Spleen (tissue), 11 donors: ENCODE results near the gene TBL1XR1. TPM values are rescaled to one million over a fixed set of nuclear protein-coding genes. Genes with fewer than 3 reads are reported as not detected.

ENCODE experiments used
- DNase-seq: peaks from one replicate; pipeline ENCODE4 v3.0.0-alpha.2; 2020
- H3K27ac ChIP-seq, 8 donors: fragments of 200-600 bp; sonication (generic) in 7 of 8; 1 replicate in 4 of 8; 2 replicates in 4 of 8; pipeline versions ENCODE4 v1.5.0 to v1.8.0; 2016 to 2021; ENCODE audit warnings: inconsistent platforms in 4 of 8, mild to moderate bottlenecking in 4 of 8, moderate library complexity in 1 of 8
- H3K27me3 ChIP-seq, 7 donors: fragments of 200-600 bp; sonication (generic) in 6 of 7; replicated peaks in 1 of 7; 1 replicate in 4 of 7; 2 replicates in 3 of 7; pipeline versions ENCODE4 v1.5.0 to v1.8.0; 2016 to 2021; ENCODE audit warnings: inconsistent platforms in 3 of 7, mild to moderate bottlenecking in 1 of 7
- H3K36me3 ChIP-seq, 6 donors: fragments of 200-600 bp; sonication (generic) in 5 of 6; 1 replicate in 4 of 6; 2 replicates in 2 of 6; pipeline versions ENCODE4 v1.5.0 to v1.8.0; 2016 to 2021; ENCODE audit warnings: inconsistent platforms in 2 of 6
- H3K4me1 ChIP-seq, 6 donors: fragments of 200-600 bp; sonication (generic) in 5 of 6; 1 replicate in 3 of 6; 2 replicates in 3 of 6; pipeline versions ENCODE4 v1.5.0 to v1.8.0; 2016 to 2021; ENCODE audit warnings: inconsistent platforms in 3 of 6
- H3K4me3 ChIP-seq, 8 donors: fragments of 200-600 bp; sonication (generic) in 7 of 8; 1 replicate in 4 of 8; 2 replicates in 4 of 8; pipeline versions ENCODE4 v1.5.0 to v1.8.0; 2016 to 2021; ENCODE audit warnings: inconsistent platforms in 4 of 8, mild to moderate bottlenecking in 4 of 8, moderate library complexity in 2 of 8
- H3K9me3 ChIP-seq, 8 donors: fragments of 200-600 bp; sonication (generic) in 7 of 8; 1 replicate in 4 of 8; 2 replicates in 4 of 8; pipeline versions ENCODE4 v1.5.0 to v1.8.0; 2016 to 2021; ENCODE audit warnings: inconsistent platforms in 4 of 8
- CTCF ChIP-seq, 11 experiments: fragments of 200-600 bp in 7 of 11; fragments of 450-650 bp in 4 of 11; sonication (generic) in 4 of 11; IDR thresholded peaks in 8 of 11; conservative IDR thresholded peaks in 3 of 11; 1 replicate in 7 of 11; 2 replicates in 4 of 11; pipeline versions ENCODE4 v1.4.0 to v1.8.0; 2016 to 2021; ENCODE audit warnings: antibody characterized with exemption in 11 of 11, inconsistent platforms in 4 of 11, mild to moderate bottlenecking in 1 of 11
- POLR2A ChIP-seq, 3 donors: fragments of 450-650 bp; IDR thresholded peaks; one replicate each; pipeline ENCODE4 v1.5.1; 2017; ENCODE audit warnings: antibody characterized with exemption in 3 of 3, mild to moderate bottlenecking in 1 of 3
- POLR2AphosphoS5 ChIP-seq, 3 donors: sonication (generic); formaldehyde crosslinking; IDR thresholded peaks; one replicate each; pipeline ENCODE4 v1.5.1; 2017; ENCODE audit warnings: antibody characterized with exemption in 3 of 3
- WGBS, 5 donors: extraction: QIAGEN DNeasy Blood & Tissue Kit in 3 of 5; methylation state at CpG; one replicate each; pipeline versions ENCODE4 v1.1.5 to v1.1.7; 2013 to 2018; 5-methylcytosine and 5-hydroxymethylcytosine counted together
- intact Hi-C: fragments of 100-400 bp; cut with DNase I; formaldehyde crosslinking; loops from one replicate; pipeline ENCODE4 v1.15.0; 2023; ENCODE audit warnings: low total_unique reads
- polyA plus RNA-seq, 3 donors: library from polyadenylated mRNA; stranded (reverse); fragments of 200-250 nt; gene quantifications; one replicate each; pipeline ENCODE4 v1.2.1, GENCODE V29; 2013
- total RNA-seq, 7 donors: library from RNA; depleted of rRNA in 3 of 7; stranded (reverse); fragments of >200 nt in 3 of 7; fragmentation: NEBNext Ultra II Directional in 4 of 7; extraction: Animal tissue kit (Norgen Biotek cat#: 25700) in 4 of 7; gene quantifications; one replicate each; pipeline versions ENCODE4 v1.1.0 to v1.2.1, GENCODE V29; 2016 to 2021
- donor health status: healthy with polysubstance abuse.
- donor health status: DM: no; HTN: no; CAD: no; lungs with moderate emphysema.
- donor health status: DM: no; HTN: no; CAD: no.
- donor health status: Bipolar disorder and iron deficiency.
- donor health status: healthy.
- donor health status: DM: no; HTN: no; CAD: no.
- donor health status: DM: yes; HTN: yes; CAD: no.

Gene TBL1XR1
- total and polyA plus RNA-seq, 10 donors: 32.4 to 168 (median 97.2) TPM

GRCh38 chr3:177182352-177182751, 14.9 kb downstream of the TBL1XR1 start:
- H3K27ac ChIP-seq: no peak overlapping the region
- DNase-seq: no peak
- no peaks in the 10 kb centered on the region for H3K9me3 ChIP-seq
- TF ChIP-seq POLR2AphosphoS5 (IDR thresholded peaks at IDR 0.05): no peak
- H3K4me1 ChIP-seq: peaks cover 5 to 99% (median 78%) of the 10 kb centered on the region in 6 donors
- intact Hi-C loops: no loop called here
- 76 to 83% (median 83%) methylated on average over 1 of the region's 1 CpG for WGBS, 5 donors
- H3K4me3 ChIP-seq: no peak overlapping the region
- peaks cover 0 to under 1% (median 0%) of the 10 kb centered on the region in 6 donors for H3K36me3 ChIP-seq
- no peaks in the 10 kb centered on the region for H3K27me3 ChIP-seq

DNA sequence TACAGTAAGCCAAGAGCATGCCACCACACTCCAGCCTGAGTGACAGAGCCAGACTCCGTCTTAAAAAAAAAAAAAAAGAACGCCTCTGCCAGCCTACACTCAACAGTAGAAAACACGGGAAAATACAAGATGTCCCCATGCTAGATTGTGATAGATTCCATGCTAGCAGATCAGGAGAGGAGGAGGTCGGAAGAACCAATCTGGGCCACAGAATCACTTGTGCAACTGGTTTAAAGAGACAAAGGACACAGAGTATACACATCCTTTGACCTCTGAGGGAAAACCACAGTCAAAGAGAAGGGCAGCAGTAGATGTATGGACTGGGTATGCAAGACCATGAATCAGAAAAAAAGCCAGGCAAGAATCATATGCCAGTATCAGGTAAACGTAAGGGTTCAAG, 15.9 kb downstream of the TBL1XR1 start:
- Histone ChIP-seq H3K4me1 (peaks cover 5 to 97% (median 71%) of the 10 kb centered on the region in 6 donors), H3K36me3 (peaks cover 0 to 10% (median 0%) of the 10 kb centered on the region in 6 donors), H3K27ac (no peak overlapping the region), H3K27me3 (no peaks in the 10 kb centered on the region), H3K4me3 (no peak overlapping the region), H3K9me3 (no peaks in the 10 kb centered on the region)
- DNase-seq: no peak
- TF ChIP-seq CTCF (IDR thresholded peaks at IDR 0.05 in 8 of 11, conservative IDR thresholded peaks at IDR 0.05 in 3 of 11) (no peak), POLR2A (IDR thresholded peaks at IDR 0.05) (no peak), POLR2AphosphoS5 (IDR thresholded peaks at IDR 0.05) (no peak)
- intact Hi-C loops: no loop called here
- 84 to 90% (median 88%) methylated on average over 5 of the region's 5 CpGs for WGBS, 5 donors

DNA sequence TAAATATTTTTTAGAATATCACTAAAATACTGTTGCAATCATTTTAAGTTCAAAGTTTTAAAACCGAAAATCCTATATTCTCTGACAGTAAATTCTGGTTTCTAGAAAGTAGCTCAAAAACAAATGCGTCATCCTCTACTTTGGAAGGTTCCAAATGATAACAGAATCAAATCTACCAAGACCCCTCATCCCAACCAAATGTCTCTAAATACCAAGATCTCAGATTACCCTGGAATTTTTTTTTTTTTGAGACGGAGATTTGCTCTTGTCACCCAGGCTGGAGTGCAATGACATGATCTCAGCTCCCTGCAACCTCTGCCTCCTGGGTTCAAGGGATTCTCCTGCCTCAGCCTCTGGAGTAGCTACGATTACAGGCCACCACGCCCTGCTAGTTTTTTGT, 16.8 kb downstream of the TBL1XR1 start:
- 92 to 96% (median 95%) methylated on average over 5 of the region's 5 CpGs for WGBS, 5 donors
- Histone ChIP-seq H3K27me3 (no peaks in the 10 kb centered on the region), H3K27ac (no peak overlapping the region)

DNA sequence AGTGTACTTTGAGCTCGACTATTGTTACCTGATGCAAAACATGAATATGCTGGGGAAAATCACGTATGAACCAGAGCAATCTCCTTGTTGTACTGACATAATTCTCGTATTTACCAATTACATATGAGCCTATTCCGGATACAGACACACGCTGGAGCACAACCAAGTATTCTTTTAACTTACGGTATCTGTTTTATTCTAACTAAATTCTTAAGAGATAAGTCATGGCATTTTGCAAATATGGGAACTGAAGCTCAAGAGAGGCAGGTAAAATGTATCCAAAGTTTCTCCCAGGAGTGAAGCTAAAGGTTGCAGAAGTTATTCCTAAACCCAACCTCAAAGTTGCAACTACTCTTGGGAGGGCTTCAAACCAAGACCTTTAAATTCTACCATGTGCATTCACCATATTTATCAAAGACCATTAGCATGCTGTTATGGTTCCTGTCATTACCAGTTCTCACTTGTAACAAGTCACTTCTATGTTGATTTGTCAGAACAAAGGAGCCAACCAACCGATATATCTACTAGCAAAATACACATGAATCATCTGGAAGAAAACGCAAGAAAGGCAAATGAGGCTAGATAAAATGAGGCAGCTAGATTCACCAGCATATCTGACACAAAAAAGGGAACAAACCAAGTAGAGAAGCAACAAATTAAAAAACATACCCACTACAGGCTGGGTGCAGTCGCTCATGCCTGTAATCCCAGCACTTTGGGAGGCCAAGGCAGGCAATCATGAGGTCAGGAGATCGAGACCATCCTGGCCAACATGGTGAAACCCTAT, 17.8 kb downstream of the TBL1XR1 start:
- no peak for TF ChIP-seq CTCF (IDR thresholded peaks at IDR 0.05 in 8 of 11, conservative IDR thresholded peaks at IDR 0.05 in 3 of 11)
- TF ChIP-seq POLR2AphosphoS5 (IDR thresholded peaks at IDR 0.05): no peak
- TF ChIP-seq POLR2A (IDR thresholded peaks at IDR 0.05): no peak
- no peaks in the 10 kb centered on the region for H3K27me3 ChIP-seq
- H3K4me3 ChIP-seq: no peak overlapping the region
- no peak for DNase-seq
- H3K27ac ChIP-seq: peak overlapping the region in 2 of 8 donors; percentile 11 to 21
- WGBS, 5 donors: 79 to 83% (median 81%) methylated on average over 10 of the region's 10 CpGs
- H3K36me3 ChIP-seq: peaks cover 0 to 11% (median 0%) of the 10 kb centered on the region in 6 donors
- no peaks in the 10 kb centered on the region for H3K9me3 ChIP-seq
- intact Hi-C loops: no loop called here
- H3K4me1 ChIP-seq: peaks cover 5 to 95% (median 58%) of the 10 kb centered on the region in 6 donors

More for the DNA sequence above, 16.8 kb downstream of the TBL1XR1 start:
- TF ChIP-seq POLR2AphosphoS5 (IDR thresholded peaks at IDR 0.05) (no peak), POLR2A (IDR thresholded peaks at IDR 0.05) (no peak), CTCF (IDR thresholded peaks at IDR 0.05 in 8 of 11, conservative IDR thresholded peaks at IDR 0.05 in 3 of 11) (no peak)
- no peaks in the 10 kb centered on the region for H3K9me3 ChIP-seq
- H3K4me3 ChIP-seq: no peak overlapping the region
- peaks cover 0 to 11% (median 0%) of the 10 kb centered on the region in 6 donors for H3K36me3 ChIP-seq
- DNase-seq: no peak
- intact Hi-C loops: no loop called here
- H3K4me1 ChIP-seq: peaks cover 5 to 95% (median 62%) of the 10 kb centered on the region in 6 donors
